GM23338 (cell line): ENCODE data around the gene ITPRID2.

Source experiments
- CREB1 ChIP-seq: fragments of 250-450 bp; sonication (Bioruptor Pico); IDR thresholded peaks from 2 replicates; pipeline ENCODE4 v1.5.0; 2020; ENCODE audit warnings: low read depth, mild to moderate bottlenecking, moderate library complexity
- EZH2 ChIP-seq: fragments of 200-600 bp; sonication (generic); IDR thresholded peaks from one replicate; pipeline ENCODE4 v1.8.0; 2017; ENCODE audit warnings: antibody characterized with exemption, mild to moderate bottlenecking, low read depth; ENCODE audit not compliant: unreplicated experiment
- JUNB ChIP-seq: IDR thresholded peaks from one replicate; pipeline ENCODE4 v1.6.1; 2016; ENCODE audit warnings: antibody characterized with exemption; ENCODE audit not compliant: unreplicated experiment
- NANOG ChIP-seq: IDR thresholded peaks from 2 replicates; pipeline ENCODE4 v1.6.1; 2016; ENCODE audit warnings: antibody characterized with exemption, borderline replicate concordance
- POLR2AphosphoS5 ChIP-seq: IDR thresholded peaks from 2 replicates; pipeline ENCODE4 v1.6.1; 2016; ENCODE audit warnings: antibody characterized with exemption, low read depth
- ZNF114 ChIP-seq: fragments of 250-450 bp; sonication (Bioruptor Pico); IDR thresholded peaks from 2 replicates; pipeline ENCODE4 v1.5.0; 2020; ENCODE audit warnings: mild to moderate bottlenecking, moderate library complexity
- TF ChIP-seq, protein P1 (sequence below), 2 experiments: fragments of 200-600 bp in 1 of 2; sonication (generic) in 1 of 2; conservative IDR thresholded peaks; 2 replicates each; pipeline versions ENCODE4 v1.5.1 to v1.6.1; 2016 to 2017; ENCODE audit warnings: antibody characterized with exemption in 2 of 2, low read depth in 2 of 2, mild to moderate bottlenecking in 2 of 2, moderate library complexity in 1 of 2

DNA sequence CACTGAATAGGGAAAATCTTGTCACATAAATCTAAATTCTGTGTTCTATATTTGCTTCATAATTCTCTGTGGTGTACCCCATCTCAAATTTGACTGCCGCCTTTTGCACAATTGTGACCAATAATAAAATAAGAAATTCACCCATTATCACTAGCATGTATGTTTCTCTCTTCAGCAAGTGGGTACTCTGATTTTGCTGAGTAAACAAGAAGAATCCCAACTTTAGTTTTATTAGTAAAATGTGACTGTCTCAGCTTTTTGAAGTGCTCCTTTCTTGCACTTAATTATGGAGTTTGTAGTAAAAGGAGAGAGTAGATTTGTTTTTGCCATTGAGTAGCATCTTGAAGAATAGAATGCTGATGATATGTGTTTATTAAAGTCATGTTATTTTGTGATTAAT is 16.1 kb downstream of the ITPRID2 start:
- TF ChIP-seq POLR2AphosphoS5 (no peak), EZH2 (no peak), NANOG (no peak), JUNB (no peak), CREB1 (no peak), ZNF114 (CRISPR knock-in tag) (no peak)
- TF ChIP-seq, protein P1, sequence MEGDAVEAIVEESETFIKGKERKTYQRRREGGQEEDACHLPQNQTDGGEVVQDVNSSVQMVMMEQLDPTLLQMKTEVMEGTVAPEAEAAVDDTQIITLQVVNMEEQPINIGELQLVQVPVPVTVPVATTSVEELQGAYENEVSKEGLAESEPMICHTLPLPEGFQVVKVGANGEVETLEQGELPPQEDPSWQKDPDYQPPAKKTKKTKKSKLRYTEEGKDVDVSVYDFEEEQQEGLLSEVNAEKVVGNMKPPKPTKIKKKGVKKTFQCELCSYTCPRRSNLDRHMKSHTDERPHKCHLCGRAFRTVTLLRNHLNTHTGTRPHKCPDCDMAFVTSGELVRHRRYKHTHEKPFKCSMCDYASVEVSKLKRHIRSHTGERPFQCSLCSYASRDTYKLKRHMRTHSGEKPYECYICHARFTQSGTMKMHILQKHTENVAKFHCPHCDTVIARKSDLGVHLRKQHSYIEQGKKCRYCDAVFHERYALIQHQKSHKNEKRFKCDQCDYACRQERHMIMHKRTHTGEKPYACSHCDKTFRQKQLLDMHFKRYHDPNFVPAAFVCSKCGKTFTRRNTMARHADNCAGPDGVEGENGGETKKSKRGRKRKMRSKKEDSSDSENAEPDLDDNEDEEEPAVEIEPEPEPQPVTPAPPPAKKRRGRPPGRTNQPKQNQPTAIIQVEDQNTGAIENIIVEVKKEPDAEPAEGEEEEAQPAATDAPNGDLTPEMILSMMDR (conservative IDR thresholded peaks at IDR 0.05; ENCODE audit: low read depth in 2 of 2): no peak
